HCT116 (cell line): ENCODE results near the gene DYNLT1.

ENCODE experiments used
- CEBPB ChIP-seq: IDR thresholded peaks from 2 replicates; pipeline ENCODE4 v1.6.1; 2012; ENCODE audit warnings: low read depth
- EZH2 ChIP-seq: fragments of 200-600 bp; sonication (generic); IDR thresholded peaks from 2 replicates; pipeline ENCODE4 v1.6.1; 2017; ENCODE audit warnings: antibody characterized with exemption, mixed run types
- MAX ChIP-seq: IDR thresholded peaks from 2 replicates; pipeline ENCODE4 v1.6.1; 2012
- POLR2A ChIP-seq: IDR thresholded peaks from 2 replicates; pipeline ENCODE4 v1.7.0; 2011; ENCODE audit warnings: borderline replicate concordance; ENCODE audit not compliant: insufficient read depth, insufficient read length; ENCODE audit errors: extremely low read depth
- POLR2AphosphoS5 ChIP-seq: IDR thresholded peaks from 2 replicates; pipeline ENCODE4 v1.6.1; 2011; ENCODE audit warnings: mild to moderate bottlenecking, low read depth, low read length, moderate library complexity
- RAD21 ChIP-seq: IDR thresholded peaks from 2 replicates; pipeline ENCODE4 v1.6.1; 2012; ENCODE audit warnings: low read depth, mild to moderate bottlenecking
- SP1 ChIP-seq: IDR thresholded peaks from 2 replicates; pipeline ENCODE4 v1.6.1; 2012; ENCODE audit warnings: low read depth
- SRF ChIP-seq: IDR thresholded peaks from 2 replicates; pipeline ENCODE4 v1.6.1; 2012; ENCODE audit warnings: low read depth
- ZFX ChIP-seq: fragments of 450-650 bp; IDR thresholded peaks from 2 replicates; pipeline ENCODE4 v1.6.1; 2017
- TF ChIP-seq, protein P1 (sequence below), 3 experiments: fragments of 200-600 bp in 1 of 3; sonication (generic) in 1 of 3; IDR thresholded peaks in 2 of 3; conservative IDR thresholded peaks in 1 of 3; 2 replicates each; pipeline ENCODE4 v1.5.1; 2012 to 2017; ENCODE audit warnings: low read depth in 2 of 3, low read length in 2 of 3, antibody characterized with exemption in 1 of 3, borderline replicate concordance in 1 of 3, control low read depth in 1 of 3, mild to moderate bottlenecking in 1 of 3, mixed read lengths in 1 of 3, mixed run types in 1 of 3, moderate library complexity in 1 of 3; ENCODE audit not compliant: insufficient read depth in 1 of 3

GRCh38 chr6:158624684-158625682 is 19.6 kb downstream of the DYNLT1 start:
- TF ChIP-seq POLR2A (no peak), POLR2AphosphoS5 (no peak), SP1 (no peak), EZH2 (no peak), ZFX (no peak), SRF (no peak), RAD21 (no peak), MAX (no peak), CEBPB (no peak)
- TF ChIP-seq, protein P1, sequence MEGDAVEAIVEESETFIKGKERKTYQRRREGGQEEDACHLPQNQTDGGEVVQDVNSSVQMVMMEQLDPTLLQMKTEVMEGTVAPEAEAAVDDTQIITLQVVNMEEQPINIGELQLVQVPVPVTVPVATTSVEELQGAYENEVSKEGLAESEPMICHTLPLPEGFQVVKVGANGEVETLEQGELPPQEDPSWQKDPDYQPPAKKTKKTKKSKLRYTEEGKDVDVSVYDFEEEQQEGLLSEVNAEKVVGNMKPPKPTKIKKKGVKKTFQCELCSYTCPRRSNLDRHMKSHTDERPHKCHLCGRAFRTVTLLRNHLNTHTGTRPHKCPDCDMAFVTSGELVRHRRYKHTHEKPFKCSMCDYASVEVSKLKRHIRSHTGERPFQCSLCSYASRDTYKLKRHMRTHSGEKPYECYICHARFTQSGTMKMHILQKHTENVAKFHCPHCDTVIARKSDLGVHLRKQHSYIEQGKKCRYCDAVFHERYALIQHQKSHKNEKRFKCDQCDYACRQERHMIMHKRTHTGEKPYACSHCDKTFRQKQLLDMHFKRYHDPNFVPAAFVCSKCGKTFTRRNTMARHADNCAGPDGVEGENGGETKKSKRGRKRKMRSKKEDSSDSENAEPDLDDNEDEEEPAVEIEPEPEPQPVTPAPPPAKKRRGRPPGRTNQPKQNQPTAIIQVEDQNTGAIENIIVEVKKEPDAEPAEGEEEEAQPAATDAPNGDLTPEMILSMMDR (IDR thresholded peaks at IDR 0.05 in 2 of 3, conservative IDR thresholded peaks at IDR 0.05 in 1 of 3; ENCODE audit: borderline replicate concordance in 1 of 3, insufficient read depth in 1 of 3, low read depth in 2 of 3, low read length in 2 of 3), result no peak
